ENCODE data around the gene DAG1. TPM values are rescaled to one million over a fixed set of nuclear protein-coding genes. Genes with fewer than 3 reads are reported as not detected.

The DAG1 gene
- total RNA-seq, 1 experiment from 2014 or later = 226 TPM

DNA sequence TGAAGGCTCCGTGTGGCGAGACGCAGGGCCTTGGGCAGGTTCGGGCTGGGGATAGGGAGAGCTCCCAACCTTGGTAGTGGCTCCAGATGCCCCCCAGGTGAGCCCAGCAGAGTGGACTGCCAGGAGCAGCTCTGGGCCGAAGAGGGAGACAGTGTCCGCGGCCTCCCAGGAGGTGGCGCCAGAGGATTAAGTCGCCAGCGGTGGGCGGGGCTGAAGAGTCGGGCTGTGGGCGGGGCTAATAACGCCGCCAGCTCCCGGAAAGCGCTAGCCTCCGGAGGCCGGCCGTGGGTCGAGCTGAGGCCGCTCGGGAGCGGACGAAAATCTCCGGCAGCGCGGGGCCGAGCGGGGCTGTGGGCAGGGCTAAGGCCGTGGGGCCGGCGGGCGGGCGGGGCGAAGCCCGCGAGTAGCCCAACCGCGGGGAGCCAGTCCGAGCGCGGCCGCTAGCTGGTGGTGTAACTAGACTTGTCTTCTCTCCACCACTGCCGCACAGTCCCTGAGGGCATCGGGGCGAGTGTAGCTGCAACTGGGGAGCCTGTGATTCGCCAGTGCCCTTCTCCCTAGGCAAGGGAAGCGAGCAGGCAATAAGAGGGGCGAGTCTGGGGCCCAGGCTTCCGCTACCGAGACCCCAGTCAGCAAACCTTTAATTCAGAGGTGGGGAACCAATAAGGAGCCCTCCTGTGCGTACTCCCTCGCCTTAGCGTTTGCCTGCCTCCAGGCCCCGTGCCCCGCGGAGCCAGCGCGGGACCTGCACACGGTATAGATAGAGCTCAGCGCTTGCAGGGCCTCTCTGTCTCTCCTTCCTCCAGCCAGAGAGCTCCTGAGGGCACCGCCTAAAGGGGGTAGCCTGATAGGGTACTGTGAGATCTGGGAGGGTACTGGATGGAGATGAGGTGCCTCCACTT lies 69.8 kb downstream of the DAG1 start:
- Mint-ChIP-seq H3K4me1 (ENCODE audit: low read depth, unreplicated experiment) (no peaks in the 10 kb centered on the region), H3K9me3 (ENCODE audit: low read depth, unreplicated experiment) (no peaks in the 10 kb centered on the region), H3K27ac (ENCODE audit: unreplicated experiment) (no peak overlapping the region), H3K4me3 (ENCODE audit: low read depth, unreplicated experiment) (peak overlapping the region; percentile 66), H3K27me3 (ENCODE audit: unreplicated experiment) (peaks cover 25% of the 10 kb centered on the region), H3K36me3 (ENCODE audit: insufficient read depth, unreplicated experiment) (no peaks in the 10 kb centered on the region)
- TF ChIP-seq, protein P1, sequence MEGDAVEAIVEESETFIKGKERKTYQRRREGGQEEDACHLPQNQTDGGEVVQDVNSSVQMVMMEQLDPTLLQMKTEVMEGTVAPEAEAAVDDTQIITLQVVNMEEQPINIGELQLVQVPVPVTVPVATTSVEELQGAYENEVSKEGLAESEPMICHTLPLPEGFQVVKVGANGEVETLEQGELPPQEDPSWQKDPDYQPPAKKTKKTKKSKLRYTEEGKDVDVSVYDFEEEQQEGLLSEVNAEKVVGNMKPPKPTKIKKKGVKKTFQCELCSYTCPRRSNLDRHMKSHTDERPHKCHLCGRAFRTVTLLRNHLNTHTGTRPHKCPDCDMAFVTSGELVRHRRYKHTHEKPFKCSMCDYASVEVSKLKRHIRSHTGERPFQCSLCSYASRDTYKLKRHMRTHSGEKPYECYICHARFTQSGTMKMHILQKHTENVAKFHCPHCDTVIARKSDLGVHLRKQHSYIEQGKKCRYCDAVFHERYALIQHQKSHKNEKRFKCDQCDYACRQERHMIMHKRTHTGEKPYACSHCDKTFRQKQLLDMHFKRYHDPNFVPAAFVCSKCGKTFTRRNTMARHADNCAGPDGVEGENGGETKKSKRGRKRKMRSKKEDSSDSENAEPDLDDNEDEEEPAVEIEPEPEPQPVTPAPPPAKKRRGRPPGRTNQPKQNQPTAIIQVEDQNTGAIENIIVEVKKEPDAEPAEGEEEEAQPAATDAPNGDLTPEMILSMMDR (IDR thresholded peaks at IDR 0.05; ENCODE audit: unreplicated experiment) = peak; percentile 64
- intact Hi-C loops (cut with micrococcal nuclease; ENCODE audit: unreplicated experiment) = loop anchor here (1.0 kb wide), 1 partner anchor 133 kb away; no protein-coding TSS in a partner anchor
- DNase-seq = peak; percentile 95
- no TSS peak for BruUV-seq (replicated peaks)
- CTCF ChIA-PET = interaction anchor here (0.6 to 1.9 kb wide), 15 partner anchors 8 to 552 kb away, joined by 3 to 102 read pairs (median 6); partner anchors contain the start of genes BSN, DAG1 and INKA1

DNA sequence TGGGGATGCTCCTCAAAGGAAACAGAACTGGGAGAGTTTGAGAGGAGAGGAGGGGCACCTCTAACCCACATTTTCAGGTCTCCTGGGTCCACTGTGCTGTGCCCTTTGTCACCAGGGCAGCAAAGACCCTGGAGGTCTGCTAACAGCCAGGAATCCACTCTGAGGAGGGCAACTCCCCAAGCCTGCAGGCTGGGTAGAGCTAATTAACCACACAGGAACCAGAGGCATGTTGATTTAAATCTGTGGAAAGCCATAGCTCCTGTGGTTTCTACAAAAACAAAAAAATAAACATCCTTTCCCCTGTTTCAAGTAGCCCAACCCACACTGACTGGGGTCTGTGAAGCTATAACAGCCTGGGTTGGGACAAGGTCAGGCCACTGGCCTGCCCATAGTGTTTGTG lies 82.0 kb downstream of the DAG1 start:
- H3K4me3 Mint-ChIP-seq (ENCODE audit: low read depth, unreplicated experiment) = no peak overlapping the region
- no TSS peak for BruUV-seq (replicated peaks)
- H3K4me1 Mint-ChIP-seq (ENCODE audit: low read depth, unreplicated experiment) = no peaks in the 10 kb centered on the region
- intact Hi-C loops (cut with micrococcal nuclease; ENCODE audit: unreplicated experiment) = no loop called here
- CTCF ChIA-PET = interaction anchor here (0.5 kb wide), 1 partner anchor 66 kb away, joined by 3 read pairs; no protein-coding TSS in a partner anchor
- no peaks in the 10 kb centered on the region for H3K9me3 Mint-ChIP-seq (ENCODE audit: low read depth, unreplicated experiment)
- DNase-seq = no peak
- H3K27ac Mint-ChIP-seq (ENCODE audit: unreplicated experiment) = no peak overlapping the region
- peaks cover 11% of the 10 kb centered on the region for H3K36me3 Mint-ChIP-seq (ENCODE audit: insufficient read depth, unreplicated experiment)
- TF ChIP-seq, protein P1 (IDR thresholded peaks at IDR 0.05; ENCODE audit: unreplicated experiment) = no peak
- H3K27me3 Mint-ChIP-seq (ENCODE audit: unreplicated experiment) = peaks cover 59% of the 10 kb centered on the region

DNA sequence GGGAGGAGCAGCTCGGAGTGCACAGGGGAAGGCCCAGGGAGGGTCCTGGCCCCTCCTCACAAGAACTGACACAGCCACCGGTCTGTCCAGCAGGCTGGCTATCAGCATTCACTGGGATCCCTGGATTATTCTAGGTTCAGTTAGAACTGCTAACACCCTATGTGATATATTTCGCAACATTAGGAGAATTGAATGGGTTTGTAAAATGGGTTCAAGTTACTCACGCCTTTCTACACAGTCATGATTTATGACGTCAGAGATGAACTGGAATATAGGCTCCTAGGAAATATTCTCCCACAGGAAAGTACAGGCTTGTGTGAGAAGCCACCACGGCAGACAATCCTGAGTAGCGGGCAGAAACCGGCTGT lies 83.2 kb downstream of the DAG1 start:
- Mint-ChIP-seq H3K36me3 (ENCODE audit: insufficient read depth, unreplicated experiment) (peaks cover 11% of the 10 kb centered on the region), H3K27me3 (ENCODE audit: unreplicated experiment) (peaks cover 59% of the 10 kb centered on the region), H3K4me3 (ENCODE audit: low read depth, unreplicated experiment) (peak overlapping the region; percentile 81), H3K9me3 (ENCODE audit: low read depth, unreplicated experiment) (no peaks in the 10 kb centered on the region), H3K4me1 (ENCODE audit: low read depth, unreplicated experiment) (no peaks in the 10 kb centered on the region), H3K27ac (ENCODE audit: unreplicated experiment) (no peak overlapping the region)
- DNase-seq = no peak
- TF ChIP-seq, protein P1 (IDR thresholded peaks at IDR 0.05; ENCODE audit: unreplicated experiment) = no peak
- CTCF ChIA-PET = interaction anchor here (2.0 kb wide), 1 partner anchor 14 kb away, joined by 7 read pairs; no protein-coding TSS in a partner anchor
- intact Hi-C loops (cut with micrococcal nuclease; ENCODE audit: unreplicated experiment) = no loop called here
- no TSS peak for BruUV-seq (replicated peaks)

DNA sequence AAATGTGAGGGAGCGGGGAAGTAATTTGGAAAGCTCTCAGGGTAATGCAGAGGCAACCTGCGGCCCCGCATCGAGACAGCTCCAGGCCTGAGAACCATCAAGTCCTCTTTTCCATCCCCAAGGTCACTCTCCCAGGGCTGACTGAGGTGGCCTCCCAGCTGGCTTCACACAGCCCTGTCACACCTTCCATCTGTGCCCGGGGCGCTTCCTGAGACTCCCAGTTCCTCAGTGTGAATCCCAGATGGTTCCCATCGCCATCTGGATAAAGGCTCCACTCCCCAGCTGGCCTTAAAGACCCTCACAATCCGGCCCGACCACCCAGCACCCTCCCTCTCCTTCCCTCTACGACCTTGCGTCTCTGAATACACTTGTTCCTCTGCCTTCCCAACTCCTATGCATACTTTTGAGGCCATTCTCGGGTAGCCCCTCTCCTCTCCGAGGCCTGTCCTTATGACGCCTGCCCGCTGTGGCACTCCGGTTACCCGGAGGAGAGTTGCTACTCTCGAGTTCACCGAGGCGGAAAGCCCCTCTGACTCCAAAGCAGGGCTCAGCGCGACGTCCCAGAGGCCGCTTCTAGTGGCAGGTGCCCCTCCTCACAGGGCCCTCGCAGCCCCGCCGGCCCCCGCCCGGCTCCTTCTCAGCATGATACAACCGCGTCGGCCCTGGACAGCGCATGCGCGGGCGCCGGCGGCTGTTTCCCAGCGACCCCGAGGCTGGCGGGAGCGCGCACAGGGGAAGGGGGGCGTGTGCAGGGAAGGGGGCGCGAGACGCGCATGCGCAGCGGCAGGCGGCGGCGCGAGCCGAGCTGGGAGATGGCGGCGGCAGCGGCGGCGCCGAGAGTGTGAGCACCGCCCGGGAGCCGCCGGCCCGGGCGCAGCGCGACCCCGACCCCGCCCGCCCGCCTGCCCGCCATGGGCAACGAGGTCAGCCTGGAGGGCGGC lies 83.9 kb downstream of the DAG1 start, which contains the start of gene BSN:
BSN (plus strand) TSS at position 786 of the 941 bp plus-strand sequence; CDS start at position 912, 126 bp downstream.
- Mint-ChIP-seq H3K9me3 (ENCODE audit: low read depth, unreplicated experiment) (no peaks in the 10 kb centered on the region), H3K27ac (ENCODE audit: unreplicated experiment) (peak within 1 kb of the TSS; percentile 29), H3K27me3 (ENCODE audit: unreplicated experiment) (peaks cover 59% of the 10 kb centered on the region), H3K4me1 (ENCODE audit: low read depth, unreplicated experiment) (no peaks in the 10 kb centered on the region), H3K4me3 (ENCODE audit: low read depth, unreplicated experiment) (peak within 1 kb of the TSS; percentile 81), H3K36me3 (ENCODE audit: insufficient read depth, unreplicated experiment) (peaks cover 11% of the 10 kb centered on the region)
- TF ChIP-seq, protein P1 (IDR thresholded peaks at IDR 0.05; ENCODE audit: unreplicated experiment) = no peak
- no TSS peak for BruUV-seq (replicated peaks)
- CTCF ChIA-PET = interaction anchor here (2.0 kb wide), 1 partner anchor 14 kb away, joined by 7 read pairs; no protein-coding TSS in a partner anchor
- peak; percentile 93 for DNase-seq
- intact Hi-C loops (cut with micrococcal nuclease; ENCODE audit: unreplicated experiment) = no loop called here

Data from Calu3 (cell line).